HUES6 (cell line): ENCODE data around the gene TMBIM6.
"Not testable (repeated sequence)": the region's sequence is repeated elsewhere in the genome, so short reads cannot be mapped to it uniquely, and the experiment has no call there.

Experiments used
- H3K27ac ChIP-seq: 2 replicates; pipeline ENCODE4 v1.7.0; 2013; ENCODE audit warnings: low read depth, mild to moderate bottlenecking, low read length, inconsistent platforms
- H3K27me3 ChIP-seq: 2 replicates; pipeline ENCODE4 v1.6.1; 2013; ENCODE audit warnings: low read length; ENCODE audit not compliant: control insufficient read depth, insufficient read depth
- H3K36me3 ChIP-seq: 2 replicates; pipeline ENCODE4 v1.6.1; 2013; ENCODE audit warnings: low read length; ENCODE audit not compliant: control insufficient read depth, insufficient read depth
- H3K4me1 ChIP-seq: 2 replicates; pipeline ENCODE4 v1.6.1; 2013; ENCODE audit warnings: low read length; ENCODE audit not compliant: control insufficient read depth, insufficient read depth
- H3K4me3 ChIP-seq: 2 replicates; pipeline ENCODE4 v1.5.1; 2013; ENCODE audit warnings: low read depth, low read length
- H3K9ac ChIP-seq: one replicate; pipeline ENCODE4 v1.6.1; 2013; ENCODE audit warnings: mild to moderate bottlenecking, low read length
- H3K9me3 ChIP-seq: 2 replicates; pipeline ENCODE4 v1.6.1; 2013; ENCODE audit warnings: low read depth, low read length; ENCODE audit not compliant: control insufficient read depth, insufficient read depth

The TMBIM6 gene

GRCh38 chr12:49706351-49707127 lies 34.8 kb upstream of the TMBIM6 start:
- peak overlapping the region; percentile 91 for H3K4me3 ChIP-seq
- H3K9me3 ChIP-seq = no peaks in the 10 kb centered on the region
- peaks cover 34% of the 10 kb centered on the region for H3K4me1 ChIP-seq
- H3K27ac ChIP-seq = peak overlapping the region; percentile 72; the same call in 1 of the 2 replicates
- H3K27me3 ChIP-seq = peaks cover 28% of the 10 kb centered on the region
- no peaks in the 10 kb centered on the region for H3K36me3 ChIP-seq
- peak overlapping the region; percentile 80 for H3K9ac ChIP-seq

DNA sequence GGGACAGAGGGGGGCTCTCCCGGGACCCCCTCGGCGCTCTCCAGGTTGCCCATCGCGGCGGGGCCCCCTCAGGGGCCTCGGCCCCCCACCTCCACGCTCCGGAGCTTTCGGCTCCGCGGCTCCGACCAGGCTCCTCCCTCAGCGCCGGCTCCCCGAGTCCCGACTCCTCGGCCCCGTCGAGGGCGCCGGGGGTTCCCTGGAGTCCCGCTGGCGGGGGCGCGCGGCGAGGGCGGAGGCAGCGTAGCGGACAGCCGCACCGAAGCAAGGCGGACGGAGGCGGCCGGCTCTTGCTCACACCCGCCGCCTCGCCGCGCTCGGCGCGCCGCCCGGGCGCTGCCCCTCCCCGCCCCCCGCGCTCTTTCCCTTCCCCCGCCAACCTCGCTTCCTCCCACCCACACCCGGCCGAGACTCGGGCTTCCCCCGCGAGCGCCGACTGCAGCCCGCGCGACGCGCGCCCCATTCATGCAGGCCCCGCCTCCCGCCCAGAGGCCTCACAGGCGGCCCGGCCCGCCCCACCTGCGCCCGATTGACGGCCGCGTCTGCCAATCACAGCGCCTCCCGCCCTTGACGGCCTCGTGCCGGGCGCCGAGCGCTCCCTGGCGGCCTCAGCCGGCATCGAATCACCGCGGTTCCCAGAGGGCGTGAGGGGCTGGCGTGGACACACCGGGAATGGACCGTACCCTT lies 34.1 kb upstream of the TMBIM6 start, which contains the start of gene FMNL3:
Gene FMNL3, minus strand, starts transcription at position 278 of the 684 bp plus-strand sequence. Its CDS starts 225 bp downstream, at position 53.
- H3K4me3 ChIP-seq = peak within 1 kb of the TSS; percentile 91
- H3K27me3 ChIP-seq = peaks cover 29% of the 10 kb centered on the region
- H3K27ac ChIP-seq = peak within 1 kb of the TSS; percentile 72; the same call in 1 of the 2 replicates
- peaks cover 34% of the 10 kb centered on the region for H3K4me1 ChIP-seq
- no peaks in the 10 kb centered on the region for H3K9me3 ChIP-seq
- H3K9ac ChIP-seq = peak within 1 kb of the TSS; percentile 80
- no peaks in the 10 kb centered on the region for H3K36me3 ChIP-seq

GRCh38 chr12:49707812-49708147 lies 33.6 kb upstream of the TMBIM6 start:
- peaks cover 29% of the 10 kb centered on the region for H3K27me3 ChIP-seq
- H3K36me3 ChIP-seq = no peaks in the 10 kb centered on the region
- no peak overlapping the region for H3K9ac ChIP-seq
- no peak overlapping the region for H3K27ac ChIP-seq
- peak overlapping the region; percentile 33; the same call in 1 of the 2 replicates for H3K4me3 ChIP-seq
- H3K9me3 ChIP-seq = no peaks in the 10 kb centered on the region
- H3K4me1 ChIP-seq = peaks cover 30% of the 10 kb centered on the region

DNA sequence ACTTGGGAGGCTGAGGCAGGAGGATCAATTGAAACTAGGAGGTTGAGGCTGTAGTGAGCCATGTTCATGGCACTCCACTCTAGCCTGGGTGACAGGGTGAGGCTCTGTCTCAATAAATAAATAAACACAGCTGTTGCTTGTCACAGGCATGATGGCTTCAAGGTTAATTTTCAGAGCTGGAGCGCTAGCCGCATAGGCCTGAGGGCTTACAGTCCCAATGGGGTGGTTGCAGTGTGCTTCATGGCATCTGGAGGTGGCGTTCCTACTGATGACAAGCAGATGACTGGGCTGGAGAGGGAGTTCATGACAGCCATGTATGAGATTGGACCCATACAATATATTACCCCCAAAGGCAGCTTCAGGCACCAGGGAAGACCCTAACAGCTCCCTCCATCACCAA lies 32.5 kb upstream of the TMBIM6 start:
- no peak overlapping the region for H3K27ac ChIP-seq
- H3K4me3 ChIP-seq = no peak overlapping the region
- no peak overlapping the region for H3K9ac ChIP-seq
- peaks cover 19% of the 10 kb centered on the region for H3K4me1 ChIP-seq
- no peaks in the 10 kb centered on the region for H3K9me3 ChIP-seq
- H3K27me3 ChIP-seq = peaks cover 29% of the 10 kb centered on the region
- H3K36me3 ChIP-seq = no peaks in the 10 kb centered on the region

DNA sequence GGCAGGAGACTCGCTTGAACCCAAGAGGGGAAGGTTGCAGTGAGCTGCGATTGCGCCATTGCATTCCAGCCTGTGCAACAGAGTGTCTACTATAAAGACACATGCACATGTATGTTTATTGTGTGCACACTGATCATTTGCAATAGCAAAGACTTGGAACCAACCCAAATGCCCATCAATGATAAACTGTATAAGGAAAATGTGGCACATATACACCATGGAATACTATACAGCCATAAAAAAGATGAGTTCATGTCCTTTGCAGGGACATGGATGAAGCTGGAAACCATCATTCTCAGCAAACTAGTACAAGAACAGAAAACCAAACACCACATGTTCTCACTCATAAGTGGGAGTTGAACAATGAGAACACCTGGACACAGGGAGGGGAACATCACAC lies 27.4 kb upstream of the TMBIM6 start:
- H3K27me3 ChIP-seq = peaks cover 15% of the 10 kb centered on the region; the same call in 1 of the 2 replicates
- H3K9me3 ChIP-seq, H3K4me3 ChIP-seq, H3K27ac ChIP-seq, H3K4me1 ChIP-seq, H3K36me3 ChIP-seq, H3K9ac ChIP-seq: not testable (repeated sequence)

DNA sequence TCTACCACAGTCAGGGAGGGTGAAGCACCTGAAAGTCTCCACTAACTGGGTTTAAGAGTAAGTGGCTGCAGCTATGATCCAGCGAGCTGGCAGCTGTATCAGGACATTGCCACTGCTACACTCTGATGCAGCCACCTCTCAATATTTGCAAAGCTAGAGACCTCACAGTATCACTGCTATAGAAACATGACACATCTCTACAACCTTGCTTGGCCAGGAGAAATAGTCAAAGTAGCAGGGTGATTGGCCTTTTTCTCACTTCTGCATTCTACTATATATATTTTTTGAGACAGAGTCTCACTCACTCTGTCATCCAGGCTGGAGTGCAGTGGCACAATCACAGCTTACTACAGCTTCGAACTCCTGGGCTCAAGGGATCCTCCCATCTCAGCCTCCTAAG lies 24.8 kb upstream of the TMBIM6 start:
- no peak overlapping the region for H3K4me3 ChIP-seq
- H3K36me3 ChIP-seq = no peaks in the 10 kb centered on the region
- peaks cover 1% of the 10 kb centered on the region; the same call in 1 of the 2 replicates for H3K27me3 ChIP-seq
- no peaks in the 10 kb centered on the region for H3K4me1 ChIP-seq
- no peaks in the 10 kb centered on the region for H3K9me3 ChIP-seq
- H3K27ac ChIP-seq = no peak overlapping the region
- no peak overlapping the region for H3K9ac ChIP-seq

GRCh38 chr12:49717800-49718199 lies 23.6 kb upstream of the TMBIM6 start:
- not testable (repeated sequence) for H3K4me3 ChIP-seq, H3K9ac ChIP-seq, H3K27ac ChIP-seq, H3K36me3 ChIP-seq, H3K4me1 ChIP-seq, H3K9me3 ChIP-seq, H3K27me3 ChIP-seq

- Histone ChIP-seq H3K4me1 (no peaks in the 10 kb centered on the region), H3K9me3 (no peaks in the 10 kb centered on the region), H3K4me3 (no peak overlapping the region), H3K27ac (no peak overlapping the region), H3K9ac (no peak overlapping the region), H3K36me3 (no peaks in the 10 kb centered on the region), H3K27me3 (no peaks in the 10 kb centered on the region; the same call in 1 of the 2 replicates)
These were observed 21.1 kb upstream of the TMBIM6 start for GRCh38 chr12:49720214-49720613.

- not testable (repeated sequence) for H3K4me3 ChIP-seq, H3K4me1 ChIP-seq, H3K36me3 ChIP-seq, H3K9me3 ChIP-seq, H3K27me3 ChIP-seq, H3K27ac ChIP-seq, H3K9ac ChIP-seq
These were observed 20.0 kb upstream of the TMBIM6 start for GRCh38 chr12:49721355-49721754.

DNA sequence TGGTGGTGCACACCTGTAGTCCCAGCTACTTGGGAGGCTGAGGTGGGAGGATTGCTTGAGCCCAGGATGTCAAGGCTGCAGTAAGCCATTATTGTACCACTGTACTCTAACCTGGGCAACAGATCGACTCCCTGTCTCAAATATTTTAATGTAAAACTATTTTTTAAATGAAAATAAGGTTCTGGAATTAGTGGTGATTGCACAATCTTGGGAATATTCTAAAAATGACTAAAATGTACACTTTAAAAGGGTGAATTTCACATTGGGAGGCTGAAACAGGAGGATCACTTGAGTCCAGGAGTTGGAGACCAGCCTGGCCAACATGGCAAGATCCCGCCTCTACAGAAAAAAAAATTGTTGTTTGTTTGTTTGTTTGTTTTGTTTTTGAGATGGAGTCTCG lies 12.9 kb upstream of the TMBIM6 start:
- H3K36me3 ChIP-seq = no peaks in the 10 kb centered on the region
- H3K27me3 ChIP-seq = no peaks in the 10 kb centered on the region
- H3K4me1 ChIP-seq = no peaks in the 10 kb centered on the region
- H3K27ac ChIP-seq = no peak overlapping the region
- no peak overlapping the region for H3K4me3 ChIP-seq
- no peak overlapping the region for H3K9ac ChIP-seq
- no peaks in the 10 kb centered on the region for H3K9me3 ChIP-seq

DNA sequence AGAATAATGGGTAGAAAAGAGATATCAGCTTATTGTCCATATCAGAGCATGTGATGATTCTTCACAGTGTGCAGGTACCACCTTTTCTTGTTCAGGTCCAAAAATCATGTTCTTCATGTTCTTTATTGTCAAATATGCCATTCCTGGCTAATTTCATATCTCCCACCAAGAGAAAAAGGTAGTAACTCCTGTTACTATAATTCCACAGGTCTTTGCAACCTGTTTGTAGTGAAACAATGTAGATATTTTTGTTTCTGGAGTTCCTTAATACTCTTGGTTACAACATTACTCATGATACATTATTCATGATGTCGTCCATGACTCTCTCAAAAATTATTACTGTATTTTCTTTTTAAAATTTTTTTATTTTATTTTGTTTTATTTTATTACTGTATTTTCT lies 11.3 kb upstream of the TMBIM6 start:
- Histone ChIP-seq H3K9me3 (peaks cover 6% of the 10 kb centered on the region; the same call in 1 of the 2 replicates), H3K27ac (no peak overlapping the region), H3K36me3 (no peaks in the 10 kb centered on the region), H3K4me1 (no peaks in the 10 kb centered on the region), H3K27me3 (no peaks in the 10 kb centered on the region), H3K4me3 (no peak overlapping the region), H3K9ac (no peak overlapping the region)
